ENCODE results near the gene ATG9B.

Gene ATG9B

GRCh38 chr7:151047976-151048815 is 23.9 kb upstream of the ATG9B start, which contains the start of gene ASIC3:
ASIC3 (plus strand) TSS chr7:151048531; CDS start chr7:151048886, 355 bp downstream.
- H3K4me1 ChIP-seq (ENCODE audit: control insufficient read depth, insufficient read depth, low read length): no peaks in the 10 kb centered on the region
- H3K4me3 ChIP-seq (ENCODE audit: low read depth, low read length): no peak within 1 kb of the TSS
- H3K36me3 ChIP-seq (ENCODE audit: control insufficient read depth in 2 of 2, insufficient read depth in 1 of 2, low read length in 2 of 2): peaks cover 0 to 30% of the 10 kb centered on the region in 2 experiments; a peak in 1 of 3 replicates
- TF ChIP-seq ZEB2 (tag by site-specific recombination; IDR thresholded peaks at IDR 0.05) (no peak), GLIS2 (tag by site-specific recombination; IDR thresholded peaks at IDR 0.05) (peak; percentile 45; the same call in 1 of the 2 replicates), ZNF600 (tag by site-specific recombination; IDR thresholded peaks at IDR 0.05) (peak; percentile 57), ZNF24 (tag by site-specific recombination; IDR thresholded peaks at IDR 0.05) (no peak), ZNF707 (tag by site-specific recombination; IDR thresholded peaks at IDR 0.05) (no peak), GLIS1 (tag by site-specific recombination; IDR thresholded peaks at IDR 0.05) (peak; percentile 89)
- TF ChIP-seq, protein P1, sequence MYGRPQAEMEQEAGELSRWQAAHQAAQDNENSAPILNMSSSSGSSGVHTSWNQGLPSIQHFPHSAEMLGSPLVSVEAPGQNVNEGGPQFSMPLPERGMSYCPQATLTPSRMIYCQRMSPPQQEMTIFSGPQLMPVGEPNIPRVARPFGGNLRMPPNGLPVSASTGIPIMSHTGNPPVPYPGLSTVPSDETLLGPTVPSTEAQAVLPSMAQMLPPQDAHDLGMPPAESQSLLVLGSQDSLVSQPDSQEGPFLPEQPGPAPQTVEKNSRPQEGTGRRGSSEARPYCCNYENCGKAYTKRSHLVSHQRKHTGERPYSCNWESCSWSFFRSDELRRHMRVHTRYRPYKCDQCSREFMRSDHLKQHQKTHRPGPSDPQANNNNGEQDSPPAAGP (tag by site-specific recombination; IDR thresholded peaks at IDR 0.05): no peak
- no peak within 1 kb of the TSS for H3K27ac ChIP-seq (ENCODE audit: extremely low read depth, low read depth, low read length)
- CTCF ChIA-PET: no interaction called here
- H3K9me3 ChIP-seq (ENCODE audit: control insufficient read depth, insufficient read depth, low read depth, low read length): no peaks in the 10 kb centered on the region
- POLR2A ChIA-PET: interaction anchor here (0.6 to 1.3 kb wide), 3 partner anchors 9 to 60 kb away, joined by 3 to 7 read pairs (median 4); partner anchors contain the start of gene ABCB8

DNA sequence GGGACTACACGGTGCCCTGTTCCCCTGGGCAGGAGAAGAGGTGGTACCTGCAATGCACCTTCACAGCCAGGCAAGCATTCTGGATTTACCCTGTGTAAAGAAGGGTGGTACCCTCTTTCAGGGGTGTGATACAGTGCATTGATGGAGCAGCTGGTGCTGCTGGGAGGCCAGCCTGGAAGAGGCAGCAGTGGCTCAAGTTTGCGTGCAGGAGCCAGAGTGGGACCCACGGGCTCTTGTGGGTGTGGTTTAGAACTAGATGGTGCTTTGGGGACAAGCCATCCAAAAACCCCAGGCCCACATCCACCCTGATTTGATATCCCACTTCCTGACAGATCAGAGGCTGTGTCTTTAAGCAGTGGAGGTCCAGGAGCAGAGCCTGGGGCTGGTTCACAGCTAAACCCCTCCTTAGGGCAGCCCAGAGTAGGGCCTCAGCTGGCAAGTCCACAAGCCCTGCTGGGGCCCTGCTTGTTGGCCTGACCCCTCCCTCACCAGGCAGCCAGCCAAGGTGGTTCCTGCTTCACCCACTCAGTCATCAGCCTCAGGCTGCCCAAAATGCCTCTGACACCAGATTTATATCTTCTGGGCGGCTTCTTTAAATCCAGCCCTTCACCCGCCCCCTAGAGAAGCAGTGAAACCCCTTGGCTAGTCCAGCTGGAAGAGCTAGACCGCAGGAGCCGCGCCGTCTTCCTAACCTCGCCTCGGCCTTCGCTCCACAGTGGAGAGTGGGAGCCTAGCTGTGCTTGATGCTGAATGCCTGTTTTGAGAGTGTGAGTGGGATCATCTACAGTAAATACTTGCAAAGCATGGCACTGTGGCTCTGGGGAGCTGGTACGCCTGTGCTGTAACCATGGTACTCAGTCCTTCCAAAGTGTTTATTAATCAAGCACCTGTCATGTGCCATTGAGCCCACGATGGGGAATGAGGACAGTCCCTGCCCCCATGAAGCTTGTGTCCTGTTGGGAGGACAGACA is 22.6 kb upstream of the ATG9B start:
- no peaks in the 10 kb centered on the region for H3K4me1 ChIP-seq (ENCODE audit: control insufficient read depth, insufficient read depth, low read length)
- peaks cover 0 to 27% of the 10 kb centered on the region in 2 experiments; a peak in 1 of 3 replicates for H3K36me3 ChIP-seq (ENCODE audit: control insufficient read depth in 2 of 2, insufficient read depth in 1 of 2, low read length in 2 of 2)
- CTCF ChIA-PET: interaction anchor here (0.6 to 0.9 kb wide), 3 partner anchors 14 to 29 kb away, joined by 3 to 6 read pairs (median 3); no protein-coding TSS in a partner anchor
- POLR2A ChIA-PET: interaction anchor here (0.5 to 1.4 kb wide), 6 partner anchors 8 to 22 kb away, joined by 3 to 7 read pairs (median 4); partner anchors contain the start of genes ABCB8, ATG9B and CDK5
- no peaks in the 10 kb centered on the region for H3K9me3 ChIP-seq (ENCODE audit: control insufficient read depth, insufficient read depth, low read depth, low read length)
- no peak overlapping the region for H3K4me3 ChIP-seq (ENCODE audit: low read depth, low read length)
- no peak overlapping the region for H3K27ac ChIP-seq (ENCODE audit: extremely low read depth, low read depth, low read length)
- TF ChIP-seq KLF8 (tag by site-specific recombination; IDR thresholded peaks at IDR 0.05): no peak
- TF ChIP-seq, protein P2, sequence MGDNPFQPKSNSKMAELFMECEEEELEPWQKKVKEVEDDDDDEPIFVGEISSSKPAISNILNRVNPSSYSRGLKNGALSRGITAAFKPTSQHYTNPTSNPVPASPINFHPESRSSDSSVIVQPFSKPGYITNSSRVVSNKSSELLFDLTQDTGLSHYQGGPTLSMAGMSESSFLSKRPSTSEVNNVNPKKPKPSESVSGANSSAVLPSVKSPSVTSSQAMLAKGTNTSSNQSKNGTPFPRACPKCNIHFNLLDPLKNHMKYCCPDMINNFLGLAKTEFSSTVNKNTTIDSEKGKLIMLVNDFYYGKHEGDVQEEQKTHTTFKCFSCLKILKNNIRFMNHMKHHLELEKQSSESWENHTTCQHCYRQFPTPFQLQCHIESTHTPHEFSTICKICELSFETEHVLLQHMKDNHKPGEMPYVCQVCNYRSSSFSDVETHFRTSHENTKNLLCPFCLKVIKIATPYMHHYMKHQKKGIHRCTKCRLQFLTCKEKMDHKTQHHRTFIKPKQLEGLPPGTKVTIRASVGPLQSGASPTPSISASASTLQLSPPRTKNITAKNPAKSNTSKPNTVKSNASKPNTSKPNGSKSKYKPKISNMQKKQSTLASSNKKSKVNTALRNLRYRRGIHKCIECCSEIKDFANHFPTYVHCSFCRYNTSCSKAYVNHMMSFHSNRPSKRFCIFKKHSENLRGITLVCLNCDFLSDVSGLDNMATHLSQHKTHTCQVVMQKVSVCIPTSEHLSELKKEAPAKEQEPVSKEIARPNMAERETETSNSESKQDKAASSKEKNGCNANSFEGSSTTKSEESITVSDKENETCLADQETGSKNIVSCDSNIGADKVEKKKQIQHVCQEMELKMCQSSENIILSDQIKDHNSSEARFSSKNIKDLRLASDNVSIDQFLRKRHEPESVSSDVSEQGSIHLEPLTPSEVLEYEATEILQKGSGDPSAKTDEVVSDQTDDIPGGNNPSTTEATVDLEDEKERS (tag by site-specific recombination; IDR thresholded peaks at IDR 0.05): no peak
- peak; percentile 55 for TF ChIP-seq ZFHX2 (tag by site-specific recombination; conservative IDR thresholded peaks at IDR 0.05)
- TF ChIP-seq ZBTB48 (tag by site-specific recombination; IDR thresholded peaks at IDR 0.05): peak; percentile 45
- no peak for TF ChIP-seq ZNF580 (tag by site-specific recombination; IDR thresholded peaks at IDR 0.05)
- TF ChIP-seq SP2 (tag by site-specific recombination; IDR thresholded peaks at IDR 0.05): 0 out of 2 replicates have a peak, but pooled peaks have one; percentile 20
- peak; percentile 6; the same call in 1 of the 2 replicates for TF ChIP-seq KLF1 (tag by site-specific recombination; IDR thresholded peaks at IDR 0.05)
- no peak for TF ChIP-seq ZNF324 (tag by site-specific recombination; IDR thresholded peaks at IDR 0.05)
- peak; percentile 61 for TF ChIP-seq EGR2 (tag by site-specific recombination; IDR thresholded peaks at IDR 0.05; ENCODE audit: low read depth)
- no peak for TF ChIP-seq TRIM28 (IDR thresholded peaks at IDR 0.05; ENCODE audit: borderline replicate concordance, low read length)
- TF ChIP-seq FEZF1 (tag by site-specific recombination; IDR thresholded peaks at IDR 0.05): no peak
- peak; percentile 62 for TF ChIP-seq ZNF335 (tag by site-specific recombination; conservative IDR thresholded peaks at IDR 0.05)
- TF ChIP-seq ZBTB17 (tag by site-specific recombination; IDR thresholded peaks at IDR 0.05): peak; percentile 75
- no peak for TF ChIP-seq ZNF610 (tag by site-specific recombination; IDR thresholded peaks at IDR 0.05; ENCODE audit: borderline replicate concordance)
- TF ChIP-seq, protein P3, sequence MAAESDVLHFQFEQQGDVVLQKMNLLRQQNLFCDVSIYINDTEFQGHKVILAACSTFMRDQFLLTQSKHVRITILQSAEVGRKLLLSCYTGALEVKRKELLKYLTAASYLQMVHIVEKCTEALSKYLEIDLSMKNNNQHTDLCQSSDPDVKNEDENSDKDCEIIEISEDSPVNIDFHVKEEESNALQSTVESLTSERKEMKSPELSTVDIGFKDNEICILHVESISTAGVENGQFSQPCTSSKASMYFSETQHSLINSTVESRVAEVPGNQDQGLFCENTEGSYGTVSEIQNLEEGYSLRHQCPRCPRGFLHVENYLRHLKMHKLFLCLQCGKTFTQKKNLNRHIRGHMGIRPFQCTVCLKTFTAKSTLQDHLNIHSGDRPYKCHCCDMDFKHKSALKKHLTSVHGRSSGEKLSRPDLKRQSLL (tag by site-specific recombination; IDR thresholded peaks at IDR 0.05): no peak
- TF ChIP-seq, protein P4, sequence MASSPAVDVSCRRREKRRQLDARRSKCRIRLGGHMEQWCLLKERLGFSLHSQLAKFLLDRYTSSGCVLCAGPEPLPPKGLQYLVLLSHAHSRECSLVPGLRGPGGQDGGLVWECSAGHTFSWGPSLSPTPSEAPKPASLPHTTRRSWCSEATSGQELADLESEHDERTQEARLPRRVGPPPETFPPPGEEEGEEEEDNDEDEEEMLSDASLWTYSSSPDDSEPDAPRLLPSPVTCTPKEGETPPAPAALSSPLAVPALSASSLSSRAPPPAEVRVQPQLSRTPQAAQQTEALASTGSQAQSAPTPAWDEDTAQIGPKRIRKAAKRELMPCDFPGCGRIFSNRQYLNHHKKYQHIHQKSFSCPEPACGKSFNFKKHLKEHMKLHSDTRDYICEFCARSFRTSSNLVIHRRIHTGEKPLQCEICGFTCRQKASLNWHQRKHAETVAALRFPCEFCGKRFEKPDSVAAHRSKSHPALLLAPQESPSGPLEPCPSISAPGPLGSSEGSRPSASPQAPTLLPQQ (tag by site-specific recombination; IDR thresholded peaks at IDR 0.05): peak; percentile 72
- TF ChIP-seq SP3 (tag by site-specific recombination; IDR thresholded peaks at IDR 0.05): 0 out of 2 replicates have a peak, but pooled peaks have one; percentile 7
- 0 out of 2 replicates have a peak, but pooled peaks have one; percentile 44 for TF ChIP-seq KLF10 (tag by site-specific recombination; IDR thresholded peaks at IDR 0.05)

Measured in HEK293 (cell line).